ENCODE results near the gene RCHY1.

- TF ChIP-seq REST (IDR thresholded peaks at IDR 0.05; ENCODE audit: low read depth) (no peak), EP300 (IDR thresholded peaks at IDR 0.05; ENCODE audit: borderline replicate concordance) (no peak), EGR1 (IDR thresholded peaks at IDR 0.05) (no peak), YY1 (IDR thresholded peaks at IDR 0.05; ENCODE audit: low read depth) (no peak), MAX (IDR thresholded peaks at IDR 0.05) (no peak)
Measured at GRCh38 chr4:75477201-75477600, 37.0 kb downstream of the RCHY1 start.

Data from Ishikawa (cell line).